ENCODE measurements around the gene UBE2E3.

UBE2E3 gene

DNA sequence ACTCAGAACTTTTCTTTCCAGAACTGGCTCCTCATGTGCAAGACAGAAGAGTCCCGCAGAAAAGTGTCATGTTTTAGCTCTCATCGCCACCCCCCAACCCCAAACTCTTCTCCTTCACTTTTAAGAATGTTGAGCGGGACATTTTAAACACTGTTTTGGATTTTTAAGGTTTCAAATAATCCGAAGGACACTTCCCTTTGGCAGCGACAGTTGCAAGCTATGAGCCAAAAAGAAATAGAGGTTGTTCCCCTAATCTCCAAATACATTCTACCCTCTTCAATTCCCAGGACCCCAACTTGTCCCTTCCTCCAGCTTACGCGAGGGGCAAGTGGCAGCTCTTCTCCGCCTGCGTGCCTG is 678 bp upstream of the UBE2E3 start:
- DNase-seq, result no peak

GRCh38 chr2:180980943-180981911 is 822 bp downstream of the UBE2E3 start:
- peak in 1 of 2 donors; percentile 32 for DNase-seq

- peak; percentile 29 to 58 for DNase-seq
Measured at GRCh38 chr2:180983468-180984242, 3.2 kb downstream of the UBE2E3 start.

DNA sequence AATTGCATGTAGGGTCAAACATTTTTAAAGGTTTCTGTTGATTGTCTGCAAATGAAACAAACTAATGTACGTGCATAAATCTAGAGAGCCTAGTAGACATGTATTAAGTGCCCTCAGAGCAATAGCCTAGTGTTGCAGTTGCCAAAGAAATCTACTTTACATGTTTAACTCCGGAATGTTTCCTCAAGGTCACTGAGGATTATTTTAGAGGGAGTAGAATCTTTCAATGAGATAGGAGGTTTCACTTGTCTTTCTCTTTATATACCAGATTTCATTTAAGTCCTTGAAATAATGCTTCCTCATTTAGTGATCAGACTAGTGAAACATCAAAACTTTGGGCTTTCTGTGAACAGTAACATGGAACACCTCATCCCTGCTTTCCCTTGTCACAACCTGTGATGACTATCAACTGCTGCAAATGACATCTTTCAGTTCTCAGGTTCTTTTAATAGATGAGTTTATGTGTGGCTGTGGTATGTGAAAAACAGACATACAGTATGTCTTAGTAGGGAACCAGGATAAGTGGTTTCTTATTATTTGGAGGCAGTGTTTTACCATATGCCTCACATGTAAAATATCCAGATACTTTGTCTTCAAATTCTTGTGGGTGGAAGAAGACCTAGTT is 5.5 kb downstream of the UBE2E3 start:
- no peak for DNase-seq

DNA sequence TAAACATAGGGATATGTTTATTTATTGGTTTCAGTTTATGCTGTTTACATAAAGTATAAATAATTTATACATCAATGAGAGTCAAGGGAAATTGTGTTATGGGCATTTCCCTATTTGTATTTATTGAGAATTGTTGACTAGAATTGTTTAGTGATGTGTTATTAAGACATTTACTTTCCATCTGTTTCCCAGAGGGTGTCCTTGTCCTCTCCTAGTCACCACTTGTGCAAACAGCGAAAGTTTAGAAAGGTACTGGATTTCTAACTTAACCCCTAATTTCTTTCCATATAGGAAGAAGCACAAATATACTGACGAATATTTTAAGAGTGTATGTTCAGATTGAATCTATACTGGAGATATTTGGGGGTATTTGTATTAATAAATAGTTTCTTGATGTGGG is 6.7 kb downstream of the UBE2E3 start:
- no peak for DNase-seq

DNA sequence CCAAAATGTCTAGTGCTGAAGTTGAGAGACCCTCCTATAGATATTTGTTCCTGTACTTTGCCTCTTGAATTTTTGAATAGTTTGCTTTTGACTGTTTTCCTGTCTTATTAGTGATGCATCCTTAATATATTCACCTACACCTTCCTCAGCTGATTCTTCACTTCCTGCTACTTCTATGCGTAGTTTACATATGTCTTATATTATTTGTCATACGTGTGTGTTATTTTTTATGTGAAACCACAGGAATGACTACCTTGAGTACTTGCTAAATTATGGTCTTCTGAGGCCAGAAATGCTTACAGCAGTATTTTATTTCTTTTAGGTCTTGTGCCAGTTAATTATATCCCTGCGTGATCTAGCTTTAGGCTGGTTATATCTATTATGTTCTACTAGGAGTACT is 9.9 kb downstream of the UBE2E3 start:
- no peak for DNase-seq

DNA sequence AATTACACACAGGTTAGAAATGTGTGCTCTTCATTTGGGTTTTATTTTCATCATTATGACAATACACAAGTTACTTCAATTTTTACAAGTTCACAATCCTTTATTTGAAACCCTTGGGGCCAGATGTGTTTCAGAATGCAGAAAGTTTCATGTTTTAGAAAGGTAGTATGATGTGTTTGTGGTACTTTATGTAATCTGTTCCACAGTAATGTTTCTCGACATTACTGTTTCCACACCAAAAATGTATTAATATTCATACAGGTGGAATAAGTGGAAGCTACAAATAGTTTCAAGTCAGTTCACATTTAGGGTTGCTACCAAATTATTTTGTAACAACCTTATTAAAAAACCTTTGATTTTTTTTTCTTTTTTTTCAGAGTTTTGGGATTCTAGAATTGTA is 10.4 kb downstream of the UBE2E3 start:
- DNase-seq, result no peak

DNA sequence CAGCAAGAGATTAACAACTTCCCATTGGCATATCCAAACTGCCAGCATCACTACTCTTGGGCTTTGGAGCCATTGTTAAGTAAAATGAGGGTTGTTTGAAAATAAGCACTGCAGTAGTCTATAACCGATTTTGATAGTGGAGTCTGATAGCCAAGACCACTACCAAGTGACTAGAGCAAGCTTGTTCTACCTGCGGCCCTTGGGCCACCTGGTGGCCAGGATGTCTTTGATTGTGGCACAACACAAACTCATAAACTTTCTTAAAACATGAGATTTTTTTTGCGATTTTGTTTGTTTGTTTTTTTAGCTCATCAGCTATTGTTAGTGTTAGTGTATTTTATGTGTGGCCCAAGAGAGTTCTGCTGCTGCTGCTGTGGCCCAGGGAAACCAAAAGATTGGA is 11.0 kb downstream of the UBE2E3 start:
- DNase-seq, result no peak

- no peak for DNase-seq
Measured at GRCh38 chr2:180991820-180992219, 11.4 kb downstream of the UBE2E3 start.

- DNase-seq, result no peak
Measured at GRCh38 chr2:180992994-180993393, 12.6 kb downstream of the UBE2E3 start.

DNA sequence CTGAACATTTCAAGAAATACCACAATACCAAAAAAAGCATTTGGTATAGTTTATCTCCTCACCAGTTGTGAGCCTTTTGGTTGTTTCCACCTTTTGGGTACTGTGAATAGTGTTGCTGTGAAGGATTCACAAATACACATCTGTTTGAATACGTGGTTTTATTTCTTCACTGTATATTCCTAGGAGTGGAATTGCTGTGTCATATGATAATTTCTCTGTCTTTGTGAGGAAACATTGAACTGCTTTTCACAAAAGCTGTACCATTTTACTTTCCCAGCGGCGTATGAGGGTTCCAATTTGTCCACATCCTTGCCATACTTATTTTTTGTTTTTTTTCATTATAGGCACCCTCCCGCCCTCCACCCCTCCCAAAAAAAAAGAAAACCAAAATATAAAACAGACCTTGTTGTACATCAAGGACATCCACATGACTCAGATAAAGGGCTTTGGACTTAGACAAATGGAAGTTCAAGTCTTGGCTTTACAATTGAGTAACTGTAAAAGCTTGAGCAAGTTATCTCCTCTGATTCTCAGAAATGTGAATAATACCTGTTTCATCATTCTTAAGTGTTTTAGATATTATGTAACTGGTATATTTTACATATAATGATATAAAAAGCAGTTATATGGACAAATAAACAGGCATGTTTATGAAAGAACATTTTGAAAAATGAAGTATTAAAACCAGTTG is 19.0 kb downstream of the UBE2E3 start:
- no peak for DNase-seq

DNA sequence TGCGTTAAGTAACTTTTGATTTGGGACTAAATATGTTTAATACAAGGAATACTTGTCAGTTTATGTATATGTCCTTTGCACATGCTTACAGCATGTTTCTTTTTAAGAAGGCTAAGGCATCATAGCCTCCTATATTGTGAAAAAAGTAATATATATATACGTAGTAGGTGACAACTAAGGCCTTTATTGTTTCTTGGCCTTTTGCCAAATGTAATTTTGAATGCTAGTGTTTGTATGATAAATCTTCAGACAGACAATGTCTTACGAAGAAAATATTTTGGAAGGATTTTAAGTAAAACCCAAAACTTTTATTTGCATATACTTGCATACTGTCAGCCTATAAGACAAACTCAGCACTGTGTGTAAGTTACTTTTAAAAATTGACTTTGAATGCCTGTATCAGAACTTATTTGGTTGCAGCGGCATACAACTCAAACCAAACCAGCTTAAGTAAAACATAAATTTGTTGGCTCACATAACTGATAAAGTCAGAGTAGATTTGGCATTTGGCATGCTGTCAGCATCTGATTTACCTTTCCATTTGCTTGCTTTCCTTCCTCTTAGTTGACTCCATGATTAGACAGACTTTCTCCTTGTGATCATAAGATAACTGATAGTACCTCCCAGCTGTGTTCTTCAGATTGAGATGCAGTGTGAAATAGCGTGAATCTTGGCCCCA is 24.4 kb downstream of the UBE2E3 start:
- no peak for DNase-seq

GRCh38 chr2:181005326-181005655 is 24.9 kb downstream of the UBE2E3 start:
- DNase-seq, result no peak

GRCh38 chr2:181005809-181006208 is 25.4 kb downstream of the UBE2E3 start:
- DNase-seq, result no peak

DNA sequence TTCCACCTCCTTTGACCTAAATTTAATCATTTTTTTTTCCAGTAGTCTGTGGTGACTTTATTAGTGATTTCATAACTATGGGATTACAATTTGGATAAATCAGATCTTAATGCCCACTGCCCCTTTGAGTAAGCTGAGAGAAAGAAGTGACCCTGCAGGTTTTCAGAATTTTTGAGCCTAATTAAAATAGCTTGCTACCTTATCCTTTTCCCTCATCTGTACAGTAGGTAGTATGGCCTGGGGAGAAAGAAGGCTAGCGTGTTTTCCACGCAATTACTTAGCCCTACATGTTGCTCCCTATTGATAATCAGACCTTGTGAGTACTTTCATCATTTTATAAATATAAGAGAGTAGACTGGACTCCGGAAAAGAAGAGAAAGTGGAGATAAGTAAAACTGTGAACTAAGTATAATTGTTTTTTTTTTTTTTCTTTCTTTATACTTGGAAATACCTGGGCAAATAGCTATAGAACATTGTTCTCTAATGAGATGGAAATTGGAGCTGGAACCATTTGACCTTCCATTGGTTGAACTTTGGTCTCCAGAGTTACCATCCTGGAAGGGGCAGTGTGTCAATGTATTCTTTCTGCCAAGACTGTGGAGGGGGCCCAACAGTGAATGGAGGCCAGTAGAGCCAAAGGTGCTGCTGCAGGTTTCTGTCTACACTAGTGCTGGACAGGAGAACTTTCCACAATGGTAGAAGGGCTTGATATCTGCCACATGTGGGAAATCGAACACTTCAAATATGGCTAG is 26.9 kb downstream of the UBE2E3 start:
- no peak for DNase-seq

DNA sequence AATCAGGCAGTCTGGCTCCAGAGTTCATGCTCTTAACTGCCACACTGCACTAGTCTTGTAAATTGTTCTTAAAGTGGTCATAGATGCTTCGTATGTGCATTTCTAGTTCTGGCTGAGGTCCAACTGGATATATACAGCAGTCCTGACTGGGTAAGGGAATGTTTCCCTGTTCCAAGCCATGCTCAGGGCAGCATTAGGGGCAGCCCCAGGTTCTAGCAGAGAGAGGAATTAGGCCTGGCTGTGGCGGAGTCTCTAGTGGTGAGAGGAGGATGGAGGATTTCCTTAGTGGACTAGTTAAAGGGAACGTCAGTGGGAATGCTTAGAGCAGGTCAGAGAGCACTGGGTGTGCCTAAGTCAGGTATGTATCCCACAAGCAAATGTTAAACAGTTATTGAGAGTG is 28.0 kb downstream of the UBE2E3 start:
- no peak for DNase-seq

DNA sequence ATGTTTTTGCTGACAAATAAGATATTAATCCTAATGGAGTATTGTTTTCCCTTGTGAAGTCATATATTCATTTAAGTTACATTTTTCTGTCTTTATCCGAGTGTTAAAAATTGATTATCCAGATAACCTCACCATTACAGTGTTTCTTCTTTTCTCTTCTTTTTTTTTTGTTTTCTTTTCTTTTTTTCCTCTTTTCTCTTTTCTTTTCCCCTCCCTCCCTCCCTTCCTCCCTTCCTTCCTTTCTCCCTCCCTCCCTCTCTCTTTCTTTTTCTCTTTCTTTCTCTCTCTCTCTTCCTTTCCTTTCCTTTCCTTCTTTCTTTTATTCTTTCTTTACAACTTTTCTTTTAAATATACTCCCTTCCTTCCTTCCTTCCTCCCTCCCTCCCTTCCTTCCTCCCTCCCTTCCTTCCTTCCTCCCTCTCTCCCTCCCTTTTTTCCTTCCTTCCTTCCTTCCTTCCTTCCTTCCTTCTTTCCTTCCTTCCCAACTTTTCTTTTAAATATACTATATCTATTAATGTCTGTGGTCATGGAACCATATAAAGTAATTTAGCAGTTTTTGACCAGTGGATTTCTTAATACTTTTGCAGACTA is 40.9 kb downstream of the UBE2E3 start:
- DNase-seq, result no peak

GRCh38 chr2:181022652-181023051 is 42.2 kb downstream of the UBE2E3 start:
- DNase-seq, result no peak

DNA sequence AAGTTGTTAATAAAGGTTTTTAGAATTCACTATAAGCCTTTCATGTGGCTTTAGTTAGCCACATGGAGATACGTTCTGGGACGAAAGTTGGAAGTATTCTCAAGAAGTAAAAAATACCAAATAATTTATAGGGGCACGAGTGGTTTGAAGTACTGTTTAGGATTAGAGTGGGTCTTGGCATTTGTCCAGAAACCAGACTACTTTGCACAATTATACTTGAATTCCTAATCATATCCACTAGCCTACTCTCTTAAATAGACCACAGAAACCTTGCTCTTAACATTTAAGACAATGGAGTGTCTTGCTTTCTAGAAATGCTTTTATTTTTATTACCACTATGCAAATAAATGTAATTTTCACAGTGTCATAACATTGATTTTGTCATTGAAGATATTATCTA is 44.6 kb downstream of the UBE2E3 start:
- DNase-seq, result no peak

DNA sequence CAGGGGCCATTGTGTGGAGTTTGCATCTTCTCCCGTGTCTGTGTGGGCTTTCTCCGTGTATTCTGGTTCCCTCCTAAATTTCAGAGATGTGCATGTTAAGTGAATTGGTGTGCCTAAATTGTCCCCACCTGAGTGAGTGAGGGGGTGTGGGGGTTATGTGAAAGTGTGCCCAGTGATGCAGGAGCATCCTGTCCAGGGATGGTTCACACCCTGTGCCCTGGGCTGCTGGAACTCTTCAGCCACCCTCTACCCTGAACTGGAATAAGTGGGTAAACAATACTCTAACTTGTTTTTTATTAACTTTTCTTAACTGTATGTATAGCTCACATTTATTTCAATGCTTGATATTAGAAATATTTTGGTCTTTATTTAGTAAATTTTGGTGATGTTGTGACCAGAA is 56.0 kb downstream of the UBE2E3 start:
- no peak for DNase-seq

DNA sequence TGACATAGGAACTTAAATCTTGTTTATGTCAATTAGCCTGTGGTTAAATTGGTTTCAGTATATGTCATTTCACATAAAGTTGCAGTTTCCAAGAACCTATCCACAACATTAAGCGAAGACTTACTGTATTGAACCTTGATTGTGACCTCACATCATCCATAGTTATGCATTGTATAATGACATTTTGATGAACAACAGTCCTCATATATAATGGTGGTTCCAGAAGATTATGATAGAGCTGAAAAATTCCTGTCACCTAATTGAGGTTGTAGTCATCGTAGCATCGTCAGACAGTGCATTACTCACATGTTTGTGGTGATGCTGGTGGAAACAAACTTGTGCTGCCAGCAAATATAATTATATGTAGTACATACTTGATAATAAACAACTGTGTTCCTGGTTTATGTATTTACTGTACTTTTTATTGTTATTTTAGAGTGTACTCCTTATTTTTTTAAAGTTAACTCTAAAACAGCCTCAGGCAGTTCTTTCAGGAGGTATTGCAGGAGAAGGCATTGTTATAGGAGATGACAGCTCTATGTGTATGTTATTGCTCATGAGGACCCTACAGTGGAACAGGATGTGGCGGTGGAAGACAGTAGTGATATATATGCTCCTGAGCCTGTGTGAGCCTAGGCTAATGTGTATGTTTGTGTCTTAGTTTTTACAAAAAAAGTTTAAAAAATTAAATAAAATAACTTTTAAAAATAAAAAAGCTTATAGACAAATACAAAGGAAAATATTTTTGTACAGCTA is 56.6 kb downstream of the UBE2E3 start:
- peak in 1 of 2 donors; percentile 7 for DNase-seq
